Superior temporal gyrus (tissue), 1 donor: Measurements from ENCODE around the gene ATAD2B.
"Not testable (repeated sequence)": the region's sequence is repeated elsewhere in the genome, so short reads cannot be mapped to it uniquely, and the experiment has no call there.

Experiments used
- DNase-seq: peaks from one replicate; pipeline ENCODE4 v3.0.0-alpha.2; 2016; ENCODE audit errors: extremely low spot score

Gene ATAD2B

GRCh38 chr2:23791030-23791429 lies 135.9 kb downstream of the ATAD2B start:
- DNase-seq = no peak

GRCh38 chr2:23789012-23789411 lies 137.9 kb downstream of the ATAD2B start:
- DNase-seq = no peak

GRCh38 chr2:23788100-23788499 lies 138.8 kb downstream of the ATAD2B start:
- no peak for DNase-seq

GRCh38 chr2:23784971-23785370 lies 142.0 kb downstream of the ATAD2B start:
- no peak for DNase-seq

- DNase-seq = no peak
Measured at GRCh38 chr2:23782646-23783045, 144.3 kb downstream of the ATAD2B start.

DNA sequence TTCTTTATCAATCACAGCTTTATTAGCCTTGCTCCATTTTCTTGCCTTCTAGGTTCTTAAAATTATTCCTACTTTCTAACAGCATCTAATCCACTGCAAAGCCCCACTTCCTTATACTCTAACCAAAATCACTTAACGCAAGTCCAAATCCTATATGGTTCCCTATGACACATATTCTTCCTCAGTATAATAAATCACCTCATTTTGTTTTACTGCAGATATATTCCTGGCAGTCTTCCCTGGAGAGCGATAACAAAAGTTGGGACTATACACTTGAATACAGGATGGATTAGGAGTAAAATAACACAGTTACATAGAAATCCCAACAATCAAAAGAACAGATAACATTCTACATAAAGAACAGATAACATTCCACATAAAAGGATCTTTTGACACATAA lies 144.8 kb downstream of the ATAD2B start:
- no peak for DNase-seq

GRCh38 chr2:23780465-23780864 lies 146.5 kb downstream of the ATAD2B start:
- DNase-seq = not testable (repeated sequence)

GRCh38 chr2:23777826-23778225 lies 149.1 kb downstream of the ATAD2B start:
- no peak for DNase-seq

DNA sequence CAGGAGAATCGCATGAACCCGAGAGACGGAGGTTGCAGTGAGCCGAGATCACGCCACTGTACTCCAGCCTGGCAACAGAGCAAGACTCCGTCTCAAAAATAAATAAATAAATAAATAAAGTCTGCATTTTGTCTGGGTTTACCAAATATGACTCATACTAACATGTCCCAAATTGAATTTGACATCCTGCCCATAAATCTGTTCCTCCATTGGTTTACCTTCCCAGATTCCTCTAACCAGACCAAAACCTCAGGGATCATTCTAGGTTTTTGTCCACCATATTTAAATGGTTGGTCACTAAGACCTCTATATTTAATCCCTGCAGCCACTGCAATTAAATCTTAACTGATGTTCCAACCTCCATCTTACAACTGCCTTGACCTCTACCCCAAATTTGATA lies 150.9 kb downstream of the ATAD2B start:
- DNase-seq = no peak

GRCh38 chr2:23772684-23773083 lies 154.2 kb downstream of the ATAD2B start:
- DNase-seq = no peak

GRCh38 chr2:23772056-23772455 lies 154.9 kb downstream of the ATAD2B start:
- no peak for DNase-seq

DNA sequence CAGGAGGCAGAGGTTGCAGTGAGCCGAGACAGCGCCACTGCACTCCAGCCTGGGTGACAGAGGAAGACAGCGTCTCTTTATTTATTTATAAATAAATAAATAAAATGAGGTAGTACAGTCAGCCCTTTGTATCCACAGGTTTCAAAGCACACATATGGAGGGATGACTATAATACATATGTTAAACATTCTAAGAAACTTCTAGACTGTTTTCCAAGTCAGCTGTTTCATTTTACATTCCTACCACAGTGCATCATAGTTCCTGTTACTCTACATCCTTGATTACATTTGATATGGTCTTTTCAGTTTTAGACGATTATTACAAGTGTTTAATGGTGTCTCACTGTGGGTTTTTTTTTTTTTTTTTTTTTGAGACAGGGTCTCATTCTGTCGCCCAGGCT lies 157.6 kb downstream of the ATAD2B start:
- no peak for DNase-seq

DNA sequence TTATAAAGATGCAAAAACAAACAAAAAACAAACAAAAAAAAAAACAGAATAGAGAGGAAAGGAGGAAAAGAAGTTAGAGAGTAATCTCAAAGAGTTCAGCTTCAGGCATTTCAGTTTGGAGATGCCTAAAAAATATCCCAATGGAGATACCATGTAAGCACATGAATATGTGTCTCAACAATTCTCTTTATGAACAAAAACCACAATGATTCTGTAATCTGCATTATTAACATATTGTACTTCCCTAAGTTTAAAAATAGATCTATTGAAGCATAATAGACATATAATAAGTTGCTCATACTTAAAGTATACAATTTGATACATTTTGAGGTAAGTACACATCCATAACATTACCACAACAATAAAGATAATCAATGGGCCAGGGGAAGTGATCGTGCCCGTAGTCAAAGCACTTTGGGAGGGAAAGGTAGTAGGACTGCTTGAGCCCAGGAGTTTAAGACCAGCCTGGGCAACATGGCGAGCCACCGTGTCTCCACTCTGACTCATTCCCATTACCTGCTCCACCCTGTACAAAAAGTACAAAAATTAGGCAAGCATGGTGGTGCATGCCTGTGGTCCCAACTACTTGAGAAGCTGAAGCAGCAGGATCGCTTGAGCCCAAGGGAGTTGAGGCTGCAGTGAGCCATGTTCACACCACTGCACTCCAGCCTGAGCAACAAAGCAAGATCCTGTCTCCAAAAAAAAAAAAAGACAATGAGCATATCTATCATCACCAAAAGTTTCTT lies 158.9 kb downstream of the ATAD2B start:
- no peak for DNase-seq

DNA sequence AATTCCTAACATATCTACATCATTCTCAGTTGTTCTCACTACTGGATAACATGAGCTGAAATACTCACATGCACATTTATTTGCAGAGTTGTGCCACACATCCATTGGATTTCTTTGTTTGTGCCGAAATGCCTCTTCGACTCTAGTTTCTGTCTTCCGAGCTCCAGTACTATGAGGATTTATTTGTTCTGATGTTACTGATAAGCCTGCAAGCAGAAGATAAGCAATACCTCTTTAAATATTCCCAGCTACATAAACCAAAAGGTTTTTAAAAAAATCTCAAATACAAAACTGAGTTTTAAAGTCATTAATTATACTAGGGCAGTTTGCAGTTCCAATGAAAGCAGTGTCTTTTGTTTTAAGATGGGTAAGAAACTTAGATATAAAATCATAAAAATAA lies 164.8 kb downstream of the ATAD2B start:
- no peak for DNase-seq

- DNase-seq = no peak
Measured at GRCh38 chr2:23761638-23762037, 165.3 kb downstream of the ATAD2B start.

- peak; percentile 60 for DNase-seq
Measured at GRCh38 chr2:23760736-23761135, 166.2 kb downstream of the ATAD2B start.

GRCh38 chr2:23757686-23758433 lies 169.1 kb downstream of the ATAD2B start:
- no peak for DNase-seq

DNA sequence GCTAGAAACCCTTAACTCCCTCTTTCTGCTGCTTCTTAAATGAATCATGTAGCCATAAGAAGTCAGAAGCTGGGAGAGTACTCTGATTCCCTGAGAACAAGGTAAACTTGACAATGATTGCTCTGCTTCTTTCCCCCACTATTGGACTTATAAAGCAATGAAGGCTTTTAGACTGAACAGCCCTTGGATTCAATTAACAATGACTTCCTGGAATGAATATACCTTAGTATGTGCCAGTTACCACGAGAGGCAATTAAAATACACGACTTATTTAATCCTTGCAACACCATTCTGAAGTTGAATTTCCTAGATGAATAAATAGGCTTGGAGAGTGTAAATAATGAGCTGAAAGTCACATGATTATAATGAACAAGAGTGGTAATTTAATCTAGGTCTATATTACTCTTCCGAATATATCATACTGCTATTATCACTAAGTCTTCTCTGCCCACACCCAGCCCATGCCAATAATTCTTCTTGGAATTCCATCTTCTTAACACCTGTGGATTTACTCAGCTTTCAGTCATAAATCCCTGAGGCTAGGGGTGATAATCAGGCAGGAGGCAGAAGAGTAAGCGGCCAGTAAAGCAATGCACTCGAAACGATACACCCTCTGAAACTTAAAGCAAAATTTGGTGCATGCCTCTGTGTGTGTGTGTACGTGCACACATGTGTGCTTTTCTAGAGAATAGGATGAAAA lies 170.2 kb downstream of the ATAD2B start:
- no peak for DNase-seq

GRCh38 chr2:23754970-23755369 lies 172.0 kb downstream of the ATAD2B start:
- no peak for DNase-seq

GRCh38 chr2:23753291-23754010 lies 173.5 kb downstream of the ATAD2B start:
- DNase-seq = no peak

DNA sequence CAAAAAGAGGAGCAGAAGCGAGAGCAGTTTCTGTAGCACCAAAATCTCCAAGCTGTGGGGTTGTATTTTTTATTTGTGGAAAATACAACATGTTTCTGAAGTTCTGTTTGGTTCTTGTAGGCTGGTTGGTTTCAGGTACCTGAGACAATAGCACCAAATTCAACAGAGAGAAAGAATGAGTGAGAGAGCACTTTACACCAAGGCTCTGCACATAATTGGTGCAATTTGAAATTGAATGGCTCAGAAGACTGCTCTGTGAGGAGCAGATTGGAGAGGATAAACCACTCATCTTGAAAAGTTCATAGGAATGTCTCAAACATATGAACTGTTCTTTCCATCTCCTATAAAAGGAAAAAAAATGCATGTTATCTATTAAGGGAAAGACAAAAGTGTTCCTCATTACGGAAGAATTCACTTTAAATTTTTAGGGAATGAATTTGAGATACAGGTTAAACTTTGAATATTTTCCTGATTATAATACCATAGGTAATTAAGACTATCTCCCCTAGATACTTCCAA lies 175.1 kb downstream of the ATAD2B start:
- DNase-seq = no peak
